ENCODE data around the gene CGREF1.
A peak's percentile ranks its signal among the peaks of the same experiment; 100 is the strongest.

The CGREF1 gene

GRCh38 chr2:27086090-27086723 is 32.7 kb downstream of the CGREF1 start:
- Histone ChIP-seq H4K20me1 (ENCODE audit: insufficient read depth, low read length) (no peaks in the 10 kb centered on the region), H2AFZ (ENCODE audit: low read depth, low read length) (peak overlapping the region; percentile 78), H3K27ac (ENCODE audit: low read length) (peak overlapping the region; percentile 83), H3K9me3 (ENCODE audit: insufficient read depth, low read length, severe bottlenecking) (no peaks in the 10 kb centered on the region), H3K4me1 (ENCODE audit: insufficient read depth, low read length) (peaks cover 62% of the 10 kb centered on the region), H3K4me2 (ENCODE audit: insufficient read depth, low read length) (peak overlapping the region; percentile 96), H3K4me3 (ENCODE audit: low read depth in 1 of 2, low read length in 2 of 2) (peak overlapping the region; percentile 35 to 72; a peak in 3 of 4 replicates), H3K27me3 (ENCODE audit: insufficient read depth, low read length, poor library complexity) (no peaks in the 10 kb centered on the region), H3K79me2 (ENCODE audit: insufficient read depth, low read length) (peaks cover 10% of the 10 kb centered on the region), H3K9ac (ENCODE audit: low read depth, low read length) (peak overlapping the region; percentile 95), H3K36me3 (ENCODE audit: insufficient read depth, low read length) (no peaks in the 10 kb centered on the region)
- ATAC-seq (ENCODE audit: insufficient read depth, low read depth) = peak; percentile 90
- TF ChIP-seq EZH2 (IDR thresholded peaks at IDR 0.05; ENCODE audit: borderline replicate concordance, low read depth, low read length, severe bottlenecking) = no peak
- TF ChIP-seq CTCF (IDR thresholded peaks at IDR 0.05; ENCODE audit: borderline replicate concordance, extremely low read depth, low read length, poor library complexity, severe bottlenecking) = peak; percentile 85
- DNase-seq = peak; percentile 98

- peak overlapping the region; percentile 95 for H3K9ac ChIP-seq (ENCODE audit: low read depth, low read length)
- H3K4me3 ChIP-seq (ENCODE audit: low read depth in 1 of 2, low read length in 2 of 2) = peak overlapping the region; percentile 35 to 72; a peak in 3 of 4 replicates
- no peaks in the 10 kb centered on the region for H4K20me1 ChIP-seq (ENCODE audit: insufficient read depth, low read length)
- H3K4me1 ChIP-seq (ENCODE audit: insufficient read depth, low read length) = peaks cover 67% of the 10 kb centered on the region
- no peaks in the 10 kb centered on the region for H3K27me3 ChIP-seq (ENCODE audit: insufficient read depth, low read length, poor library complexity)
- H3K27ac ChIP-seq (ENCODE audit: low read length) = peak overlapping the region; percentile 83
- ATAC-seq (ENCODE audit: insufficient read depth, low read depth) = no peak
- H2AFZ ChIP-seq (ENCODE audit: low read depth, low read length) = peak overlapping the region; percentile 78
- no peaks in the 10 kb centered on the region for H3K9me3 ChIP-seq (ENCODE audit: insufficient read depth, low read length, severe bottlenecking)
- peaks cover 10% of the 10 kb centered on the region for H3K79me2 ChIP-seq (ENCODE audit: insufficient read depth, low read length)
- no peaks in the 10 kb centered on the region for H3K36me3 ChIP-seq (ENCODE audit: insufficient read depth, low read length)
- no peak for DNase-seq
- TF ChIP-seq EZH2 (IDR thresholded peaks at IDR 0.05; ENCODE audit: borderline replicate concordance, low read depth, low read length, severe bottlenecking) (no peak), CTCF (IDR thresholded peaks at IDR 0.05; ENCODE audit: borderline replicate concordance, extremely low read depth, low read length, poor library complexity, severe bottlenecking) (no peak)
- H3K4me2 ChIP-seq (ENCODE audit: insufficient read depth, low read length) = peak overlapping the region; percentile 96
Observed at GRCh38 chr2:27085673-27086089, 33.2 kb downstream of the CGREF1 start.

GRCh38 chr2:27085062-27085672 is 33.8 kb downstream of the CGREF1 start:
- Histone ChIP-seq H3K4me1 (ENCODE audit: insufficient read depth, low read length) (peaks cover 73% of the 10 kb centered on the region), H3K9me3 (ENCODE audit: insufficient read depth, low read length, severe bottlenecking) (no peaks in the 10 kb centered on the region), H3K27me3 (ENCODE audit: insufficient read depth, low read length, poor library complexity) (no peaks in the 10 kb centered on the region), H3K36me3 (ENCODE audit: insufficient read depth, low read length) (no peaks in the 10 kb centered on the region), H3K9ac (ENCODE audit: low read depth, low read length) (peak overlapping the region; percentile 95), H3K4me2 (ENCODE audit: insufficient read depth, low read length) (peak overlapping the region; percentile 96), H3K27ac (ENCODE audit: low read length) (peak overlapping the region; percentile 83), H4K20me1 (ENCODE audit: insufficient read depth, low read length) (no peaks in the 10 kb centered on the region), H3K4me3 (ENCODE audit: low read depth in 1 of 2, low read length in 2 of 2) (peak overlapping the region; percentile 35 to 72; a peak in 3 of 4 replicates), H2AFZ (ENCODE audit: low read depth, low read length) (no peak overlapping the region), H3K79me2 (ENCODE audit: insufficient read depth, low read length) (peaks cover 10% of the 10 kb centered on the region)
- DNase-seq (no peak), ATAC-seq (ENCODE audit: insufficient read depth, low read depth) (no peak)
- TF ChIP-seq CTCF (IDR thresholded peaks at IDR 0.05; ENCODE audit: borderline replicate concordance, extremely low read depth, low read length, poor library complexity, severe bottlenecking) (no peak), EZH2 (IDR thresholded peaks at IDR 0.05; ENCODE audit: borderline replicate concordance, low read depth, low read length, severe bottlenecking) (no peak)

Measured in DND-41 (cell line).